Measurements from ENCODE around the gene WDR82.

DNA sequence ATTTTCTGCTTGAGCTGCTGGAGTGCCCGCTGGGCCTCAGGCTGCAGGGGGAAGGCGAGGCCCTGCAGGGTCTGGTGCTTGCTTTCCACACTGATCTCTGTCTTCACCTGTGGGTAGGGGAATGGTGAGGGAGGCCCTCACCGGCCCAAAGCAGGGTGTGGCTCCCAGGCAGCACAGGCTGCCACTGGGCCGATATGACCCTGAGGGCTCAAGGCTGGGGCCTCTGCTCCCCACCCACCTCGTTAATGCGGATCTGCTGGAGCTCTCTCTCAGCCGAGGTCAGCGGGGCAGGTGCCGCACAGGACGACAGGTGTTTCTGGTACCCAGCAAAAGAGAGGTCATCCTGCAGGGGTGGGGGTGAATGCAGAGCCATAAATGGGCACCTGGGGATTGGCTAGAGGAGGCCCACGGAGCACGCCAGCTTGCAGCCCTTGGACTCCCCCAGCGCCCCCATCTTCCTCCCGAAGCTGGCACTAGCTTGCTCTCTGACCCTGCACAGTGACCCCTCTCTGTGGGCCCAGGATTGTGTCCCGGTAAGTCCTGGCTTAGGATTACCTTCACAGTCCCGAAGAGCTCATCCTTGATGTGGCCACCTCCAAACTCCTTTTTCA lies 47.5 kb downstream of the WDR82 start:
- TF ChIP-seq CTCF (IDR thresholded peaks at IDR 0.05) (no peak), POLR2A (IDR thresholded peaks at IDR 0.05) (no peak), POLR2AphosphoS5 (IDR thresholded peaks at IDR 0.05) (no peak)
